HEK293 (cell line): ENCODE results near the gene KCNB1.

Experiments used
- CTCF ChIP-seq: fragments of 450-650 bp; formaldehyde crosslinking; IDR thresholded peaks from 2 replicates; pipeline ENCODE4 v1.5.1; 2016; ENCODE audit warnings: missing biosample characterization, missing genetic modification characterization
- ZBTB11 ChIP-seq: fragments of 450-650 bp; formaldehyde crosslinking; conservative IDR thresholded peaks from 2 replicates; pipeline ENCODE4 v1.5.1; 2016; ENCODE audit warnings: low read depth, missing biosample characterization, missing genetic modification characterization
- ZNF692 ChIP-seq: fragments of 450-650 bp; formaldehyde crosslinking; IDR thresholded peaks from 2 replicates; pipeline ENCODE4 v1.5.1; 2016; ENCODE audit warnings: missing biosample characterization, missing genetic modification characterization

DNA sequence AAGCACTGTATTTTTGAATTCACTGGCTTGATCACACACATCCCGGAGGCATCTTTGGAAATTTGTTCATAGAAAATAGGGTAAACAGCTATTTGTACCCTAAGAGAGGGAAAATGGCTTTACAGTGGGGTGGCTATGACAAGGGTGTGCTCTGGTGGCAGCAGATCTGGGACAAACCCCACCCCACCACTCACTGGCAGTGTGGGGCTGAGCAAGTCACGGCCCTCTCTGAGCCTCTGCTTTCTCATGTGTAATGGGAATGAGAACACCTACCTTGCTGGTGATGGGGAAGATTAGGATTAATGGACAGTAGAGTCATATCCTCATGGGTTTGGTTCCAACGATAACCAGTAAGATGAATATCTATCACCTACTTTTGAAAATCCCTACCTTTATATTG lies 78.0 kb downstream of the KCNB1 start:
- TF ChIP-seq ZBTB11 (tag by site-specific recombination) (no peak), CTCF (tag by site-specific recombination) (no peak), ZNF692 (no peak)
